Muscle layer of duodenum (tissue), 2 donors: ENCODE results near the gene MZB1.
"Not testable (repeated sequence)": the region's sequence is repeated elsewhere in the genome, so short reads cannot be mapped to it uniquely, and the experiment has no call there.

ENCODE experiments used
- H3K27ac ChIP-seq: one replicate; pipeline ENCODE4 v1.7.0; 2013; ENCODE audit warnings: mild to moderate bottlenecking, low read length
- H3K27me3 ChIP-seq: one replicate; pipeline ENCODE4 v1.7.0; 2013; ENCODE audit warnings: low read depth, mild to moderate bottlenecking, control low read depth, low read length
- H3K36me3 ChIP-seq, 2 donors: one replicate each; pipeline ENCODE4 v1.7.0; 2013; ENCODE audit warnings: low read length in 2 of 2, control low read depth in 1 of 2, mild to moderate bottlenecking in 1 of 2; ENCODE audit not compliant: insufficient read depth in 2 of 2, control insufficient read depth in 1 of 2
- H3K4me1 ChIP-seq, 2 donors: one replicate each; pipeline ENCODE4 v1.7.0; 2013; ENCODE audit warnings: low read length in 2 of 2, mild to moderate bottlenecking in 2 of 2, control low read depth in 1 of 2, moderate library complexity in 1 of 2; ENCODE audit not compliant: insufficient read depth in 2 of 2, control insufficient read depth in 1 of 2
- H3K4me3 ChIP-seq, 2 donors: one replicate each; pipeline ENCODE4 v1.7.0; 2013; ENCODE audit warnings: low read length in 2 of 2, low read depth in 1 of 2, mild to moderate bottlenecking in 1 of 2
- H3K9me3 ChIP-seq, 2 donors: one replicate each; pipeline ENCODE4 v1.7.0; 2013; ENCODE audit warnings: low read length in 2 of 2, control low read depth in 1 of 2, mild to moderate bottlenecking in 1 of 2; ENCODE audit not compliant: control insufficient read depth in 1 of 2
- donor health status: healthy.

MZB1 gene

GRCh38 chr5:139387611-139388197 lies 2.0 kb downstream of the MZB1 start:
- Histone ChIP-seq H3K27ac (no peak overlapping the region), H3K36me3 (no peaks in the 10 kb centered on the region), H3K4me3 (peak overlapping the region in 1 of 2 donors; percentile 37), H3K27me3 (no peaks in the 10 kb centered on the region), H3K4me1 (peaks cover 4 to 6% of the 10 kb centered on the region in 2 donors), H3K9me3 (no peaks in the 10 kb centered on the region)

GRCh38 chr5:139386956-139387355 lies 2.8 kb downstream of the MZB1 start:
- H3K4me3 ChIP-seq, H3K27ac ChIP-seq, H3K36me3 ChIP-seq, H3K9me3 ChIP-seq, H3K27me3 ChIP-seq, H3K4me1 ChIP-seq: not testable (repeated sequence)

GRCh38 chr5:139386050-139386438 lies 3.7 kb downstream of the MZB1 start:
- no peaks in the 10 kb centered on the region for H3K27me3 ChIP-seq
- no peak overlapping the region for H3K27ac ChIP-seq
- no peaks in the 10 kb centered on the region for H3K9me3 ChIP-seq
- no peak overlapping the region for H3K4me3 ChIP-seq
- H3K4me1 ChIP-seq, result peaks cover 0 to 4% of the 10 kb centered on the region in 2 donors
- H3K36me3 ChIP-seq, result no peaks in the 10 kb centered on the region

- Histone ChIP-seq H3K4me3 (peak overlapping the region; percentile 37 to 69), H3K4me1 (peaks cover 0 to 4% of the 10 kb centered on the region in 2 donors), H3K27ac (peak overlapping the region; percentile 67)
These were observed 4.4 kb downstream of the MZB1 start for GRCh38 chr5:139385061-139386049.

GRCh38 chr5:139384591-139385051 lies 5.1 kb downstream of the MZB1 start:
- peak overlapping the region; percentile 67 for H3K27ac ChIP-seq
- peaks cover 0 to 4% of the 10 kb centered on the region in 2 donors for H3K4me1 ChIP-seq
- no peaks in the 10 kb centered on the region for H3K9me3 ChIP-seq
- no peaks in the 10 kb centered on the region for H3K27me3 ChIP-seq
- H3K36me3 ChIP-seq, result no peaks in the 10 kb centered on the region
- peak overlapping the region; percentile 37 to 69 for H3K4me3 ChIP-seq

More at GRCh38 chr5:139385061-139386049, 4.4 kb downstream of the MZB1 start:
- no peaks in the 10 kb centered on the region for H3K36me3 ChIP-seq
- no peaks in the 10 kb centered on the region for H3K27me3 ChIP-seq
- H3K9me3 ChIP-seq, result no peaks in the 10 kb centered on the region

GRCh38 chr5:139383993-139384590 lies 5.6 kb downstream of the MZB1 start:
- Histone ChIP-seq H3K4me1 (peaks cover 0 to 4% of the 10 kb centered on the region in 2 donors), H3K27me3 (no peaks in the 10 kb centered on the region), H3K36me3 (no peaks in the 10 kb centered on the region), H3K9me3 (no peaks in the 10 kb centered on the region), H3K27ac (no peak overlapping the region), H3K4me3 (no peak overlapping the region)

- no peaks in the 10 kb centered on the region for H3K36me3 ChIP-seq
- no peak within 1 kb of the TSS for H3K4me3 ChIP-seq
- no peaks in the 10 kb centered on the region for H3K9me3 ChIP-seq
- no peak within 1 kb of the TSS for H3K27ac ChIP-seq
- no peaks in the 10 kb centered on the region for H3K27me3 ChIP-seq
- H3K4me1 ChIP-seq, result peaks cover 0 to 4% of the 10 kb centered on the region in 2 donors
These were observed 6.3 kb downstream of the MZB1 start, which contains the start of gene SLC23A1 for GRCh38 chr5:139383275-139383992. Gene SLC23A1, minus strand, starts transcription at chr5:139383297. Its CDS starts 44 bp downstream, at chr5:139383253.

GRCh38 chr5:139382807-139383206 lies 6.9 kb downstream of the MZB1 start:
- Histone ChIP-seq H3K4me3 (no peak overlapping the region), H3K27me3 (no peaks in the 10 kb centered on the region), H3K4me1 (peaks cover 0 to 4% of the 10 kb centered on the region in 2 donors), H3K9me3 (no peaks in the 10 kb centered on the region), H3K27ac (no peak overlapping the region), H3K36me3 (no peaks in the 10 kb centered on the region)

- Histone ChIP-seq H3K9me3 (no peaks in the 10 kb centered on the region), H3K4me1 (peaks cover 0 to 4% of the 10 kb centered on the region in 2 donors), H3K36me3 (peaks cover 0 to 4% of the 10 kb centered on the region in 2 donors), H3K4me3 (no peak overlapping the region), H3K27ac (no peak overlapping the region), H3K27me3 (no peaks in the 10 kb centered on the region)
These were observed 7.6 kb downstream of the MZB1 start for GRCh38 chr5:139381837-139382761.
